Measurements from ENCODE around the gene SOHLH2.

Gene SOHLH2

DNA sequence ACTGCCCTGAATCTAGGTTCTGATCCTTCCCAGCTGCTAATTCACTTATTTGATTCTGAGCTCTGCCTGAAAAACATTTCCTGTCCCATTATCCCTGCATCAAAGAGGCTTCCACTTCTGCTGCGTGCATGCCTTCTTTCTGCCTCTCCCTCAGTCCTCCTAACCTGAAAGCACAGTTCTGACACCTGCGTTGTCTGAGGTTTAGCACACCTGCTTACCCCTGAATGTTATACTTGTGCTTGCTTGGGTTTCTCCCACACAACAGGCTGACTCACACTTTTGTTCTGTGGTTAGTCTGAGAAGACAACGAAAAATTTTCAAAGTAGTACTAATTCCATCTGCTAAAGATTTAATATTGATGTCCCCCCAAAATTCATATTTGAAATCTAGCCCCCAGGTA lies 3.1 kb upstream of the SOHLH2 start:
- no peak for DNase-seq
- ATAC-seq (replicated peaks) = no peak
- Mint-ChIP-seq H3K9me3 (peaks cover 0 to 14% of the 10 kb centered on the region in 2 donors), H3K27ac (no peak overlapping the region), H3K4me1 (ENCODE audit: low read depth in 2 of 2) (no peaks in the 10 kb centered on the region), H3K4me3 (no peak overlapping the region), H3K27me3 (no peaks in the 10 kb centered on the region), H3K36me3 (ENCODE audit: insufficient read depth) (no peaks in the 10 kb centered on the region)

DNA sequence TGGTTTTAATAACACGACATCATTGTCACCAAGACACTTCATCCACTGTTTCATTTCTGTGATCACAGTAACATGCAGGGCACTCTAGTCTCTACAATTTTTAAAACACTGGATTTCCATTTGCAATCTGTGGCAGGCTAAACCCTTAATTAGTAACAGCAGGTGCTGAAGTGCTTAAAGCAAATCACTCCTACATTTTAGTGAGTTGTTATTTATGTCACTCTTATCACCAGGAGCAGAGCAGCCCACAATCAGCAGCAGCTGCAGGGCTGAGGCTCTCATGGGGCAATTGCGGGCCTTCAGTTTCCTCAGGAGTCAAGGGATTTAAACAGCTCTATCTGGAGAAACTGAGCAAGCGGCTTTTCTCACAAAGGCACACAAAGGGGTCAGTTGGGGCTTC lies 1.6 kb downstream of the SOHLH2 start:
- H3K4me3 Mint-ChIP-seq = no peak overlapping the region
- H3K27ac Mint-ChIP-seq = no peak overlapping the region
- peaks cover 6 to 14% of the 10 kb centered on the region in 2 donors for H3K9me3 Mint-ChIP-seq
- ATAC-seq (replicated peaks) (no peak), DNase-seq (no peak)
- no peaks in the 10 kb centered on the region for H3K36me3 Mint-ChIP-seq (ENCODE audit: insufficient read depth)
- no peaks in the 10 kb centered on the region for H3K27me3 Mint-ChIP-seq
- H3K4me1 Mint-ChIP-seq (ENCODE audit: low read depth in 2 of 2) = no peaks in the 10 kb centered on the region

DNA sequence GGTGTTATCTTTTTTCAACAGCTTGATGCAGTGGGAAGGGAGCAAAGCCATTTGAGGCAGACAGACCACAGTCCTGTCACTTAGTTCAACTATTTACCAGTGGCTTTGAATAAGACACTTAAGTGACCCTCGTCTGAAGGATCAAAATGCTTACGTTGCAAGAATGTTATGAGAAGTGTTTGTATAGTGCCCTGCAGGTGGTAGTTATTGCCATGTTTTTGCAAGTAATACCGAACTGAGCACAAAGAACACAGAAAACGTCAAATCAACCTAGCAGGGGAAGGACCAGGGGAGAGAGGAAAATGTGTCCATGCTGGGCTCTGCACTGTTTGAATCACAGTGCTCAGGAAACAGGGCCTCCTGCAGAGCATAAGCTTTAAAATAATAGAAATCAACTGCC lies 2.8 kb downstream of the SOHLH2 start:
- peaks cover 5 to 14% of the 10 kb centered on the region in 2 donors for H3K9me3 Mint-ChIP-seq
- no peak for DNase-seq
- no peaks in the 10 kb centered on the region for H3K36me3 Mint-ChIP-seq (ENCODE audit: insufficient read depth)

DNA sequence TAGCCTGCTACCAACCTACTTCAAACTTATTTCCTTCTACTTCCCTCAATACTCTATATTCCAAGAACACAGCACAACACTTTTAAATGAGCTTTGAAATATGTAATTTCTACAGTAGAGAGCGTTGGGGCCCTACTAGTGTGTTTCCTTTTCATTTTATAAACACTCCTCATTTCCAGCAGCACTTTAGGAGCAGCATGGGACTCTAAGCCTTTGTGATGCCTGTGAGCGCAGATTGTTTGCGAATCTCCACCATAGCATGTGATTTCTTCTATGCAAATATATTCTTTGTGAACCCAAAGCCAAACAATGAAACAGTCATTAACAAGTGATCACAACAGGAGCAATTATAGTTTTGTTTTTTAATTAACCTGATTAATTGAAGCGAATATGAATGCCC lies 3.6 kb downstream of the SOHLH2 start:
- ATAC-seq (replicated peaks) = no peak
- H3K9me3 Mint-ChIP-seq = peaks cover 4 to 14% of the 10 kb centered on the region in 2 donors
- no peaks in the 10 kb centered on the region for H3K36me3 Mint-ChIP-seq (ENCODE audit: insufficient read depth)
- DNase-seq = no peak
- H3K4me3 Mint-ChIP-seq = no peak overlapping the region
- no peaks in the 10 kb centered on the region for H3K4me1 Mint-ChIP-seq (ENCODE audit: low read depth in 2 of 2)
- no peak overlapping the region for H3K27ac Mint-ChIP-seq
- H3K27me3 Mint-ChIP-seq = no peaks in the 10 kb centered on the region

More for the DNA sequence above, 2.8 kb downstream of the SOHLH2 start:
- H3K27ac Mint-ChIP-seq = no peak overlapping the region
- no peak overlapping the region for H3K4me3 Mint-ChIP-seq
- H3K4me1 Mint-ChIP-seq (ENCODE audit: low read depth in 2 of 2) = no peaks in the 10 kb centered on the region
- no peak for ATAC-seq (replicated peaks)
- no peaks in the 10 kb centered on the region for H3K27me3 Mint-ChIP-seq

DNA sequence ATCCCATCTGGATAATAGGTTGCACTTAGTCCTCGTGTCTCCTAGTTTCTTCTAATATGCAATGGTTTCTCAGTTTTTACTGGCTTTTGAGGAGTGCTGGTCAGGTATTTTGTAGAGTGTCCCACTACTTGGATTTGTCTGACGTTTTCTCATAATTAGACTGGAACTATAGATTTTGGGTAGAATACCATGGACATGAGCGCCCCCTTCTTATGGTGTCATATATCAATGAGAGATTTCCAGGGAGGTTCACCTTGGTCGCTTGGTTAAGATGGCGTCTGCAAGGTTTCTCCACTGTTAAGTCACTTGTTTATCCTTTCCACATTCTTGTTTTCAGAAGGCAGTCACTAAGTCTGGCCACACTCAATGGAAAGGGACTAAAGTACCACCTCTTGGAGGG lies 6.7 kb downstream of the SOHLH2 start:
- no peak for DNase-seq
- H3K4me1 Mint-ChIP-seq (ENCODE audit: low read depth in 2 of 2) = no peaks in the 10 kb centered on the region
- H3K9me3 Mint-ChIP-seq = peaks cover 1 to 14% of the 10 kb centered on the region in 2 donors
- H3K36me3 Mint-ChIP-seq (ENCODE audit: insufficient read depth) = no peaks in the 10 kb centered on the region
- H3K27ac Mint-ChIP-seq = no peak overlapping the region
- H3K4me3 Mint-ChIP-seq = no peak overlapping the region
- ATAC-seq (replicated peaks) = no peak
- no peaks in the 10 kb centered on the region for H3K27me3 Mint-ChIP-seq

DNA sequence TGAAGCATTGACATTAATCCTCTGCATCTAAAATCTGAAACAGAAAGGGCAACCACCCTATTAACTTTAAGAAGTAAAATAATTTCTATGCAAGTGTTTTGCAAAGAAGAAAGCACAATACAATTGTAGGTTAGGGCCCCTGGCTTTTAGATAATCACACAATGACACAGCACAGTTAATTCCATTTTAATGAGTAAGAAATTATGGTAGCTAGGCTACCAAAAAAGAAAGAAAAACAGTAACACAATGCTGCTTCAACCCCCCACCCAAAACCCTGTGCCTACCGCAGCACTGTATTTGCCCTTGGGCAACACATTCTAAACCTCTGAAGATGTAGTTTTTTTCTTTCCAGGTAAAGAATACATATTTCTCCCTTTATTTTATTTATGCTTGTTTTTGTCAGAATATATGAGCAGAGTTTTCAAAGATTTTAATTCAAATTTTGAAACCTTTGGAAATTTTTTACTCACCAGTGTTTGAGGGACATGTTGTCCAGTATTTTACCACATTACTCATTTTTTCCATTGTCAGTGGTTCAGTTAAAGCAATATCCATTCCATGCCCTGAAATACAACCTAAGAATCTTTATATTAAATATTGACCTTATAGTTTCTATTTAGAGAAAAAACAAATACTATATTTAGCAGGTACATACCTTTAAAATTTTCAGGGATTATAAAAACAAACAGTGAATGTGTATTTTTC lies 21.1 kb downstream of the SOHLH2 start:
- DNase-seq (no peak), ATAC-seq (replicated peaks) (no peak)
- H3K4me3 Mint-ChIP-seq = no peak overlapping the region
- peaks cover 9 to 10% of the 10 kb centered on the region in 2 donors for H3K9me3 Mint-ChIP-seq
- no peaks in the 10 kb centered on the region for H3K4me1 Mint-ChIP-seq (ENCODE audit: low read depth in 2 of 2)
- H3K36me3 Mint-ChIP-seq (ENCODE audit: insufficient read depth) = no peaks in the 10 kb centered on the region
- H3K27ac Mint-ChIP-seq = no peak overlapping the region
- H3K27me3 Mint-ChIP-seq = no peaks in the 10 kb centered on the region

DNA sequence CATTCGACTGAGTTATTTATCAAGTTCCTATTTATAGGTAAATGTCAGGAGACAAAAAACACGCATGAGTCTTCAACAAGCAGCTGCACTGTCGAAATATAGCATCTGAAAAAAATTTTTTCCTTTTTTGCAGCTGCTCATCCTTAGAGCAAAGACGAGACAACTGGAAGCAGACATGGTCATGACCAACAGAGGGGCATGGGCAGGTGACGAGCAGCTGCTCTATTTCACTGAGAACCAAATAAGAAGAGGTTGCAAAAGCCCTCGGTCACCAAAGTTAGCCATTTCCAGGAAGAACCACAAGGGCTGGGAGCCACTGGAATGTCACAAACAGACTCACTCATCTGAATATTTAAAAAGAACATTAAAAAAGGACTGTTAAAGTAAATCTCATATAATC lies 22.2 kb downstream of the SOHLH2 start:
- Mint-ChIP-seq H3K4me1 (ENCODE audit: low read depth in 2 of 2) (no peaks in the 10 kb centered on the region), H3K27ac (no peak overlapping the region), H3K36me3 (ENCODE audit: insufficient read depth) (no peaks in the 10 kb centered on the region), H3K9me3 (peaks cover 10 to 16% of the 10 kb centered on the region in 2 donors), H3K27me3 (no peaks in the 10 kb centered on the region), H3K4me3 (no peak overlapping the region)
- DNase-seq = no peak
- ATAC-seq (replicated peaks) = no peak

DNA sequence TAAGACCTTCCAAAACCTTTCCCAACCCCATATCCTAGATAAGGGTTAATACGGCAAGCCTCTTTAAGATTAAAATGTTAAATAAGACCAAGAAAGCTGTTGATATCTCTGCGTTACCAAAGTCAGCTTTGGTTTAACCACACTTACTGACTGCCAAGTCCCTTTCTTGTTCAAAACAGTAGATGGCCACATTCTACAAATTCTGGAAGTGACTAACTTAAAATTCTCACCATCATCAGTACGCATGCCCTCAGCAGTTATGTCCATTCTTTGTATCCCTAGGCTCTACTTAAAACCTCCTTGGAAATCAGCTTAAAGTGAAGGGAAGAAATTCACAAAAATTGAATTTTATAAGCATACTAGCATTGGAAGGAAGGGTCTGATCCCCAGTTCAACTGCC lies 23.6 kb downstream of the SOHLH2 start:
- H3K27ac Mint-ChIP-seq = no peak overlapping the region
- H3K4me1 Mint-ChIP-seq (ENCODE audit: low read depth in 2 of 2) = no peaks in the 10 kb centered on the region
- peaks cover 11 to 16% of the 10 kb centered on the region in 2 donors for H3K9me3 Mint-ChIP-seq
- H3K27me3 Mint-ChIP-seq = no peaks in the 10 kb centered on the region
- no peaks in the 10 kb centered on the region for H3K36me3 Mint-ChIP-seq (ENCODE audit: insufficient read depth)
- H3K4me3 Mint-ChIP-seq = no peak overlapping the region
- ATAC-seq (replicated peaks) (no peak), DNase-seq (no peak)

DNA sequence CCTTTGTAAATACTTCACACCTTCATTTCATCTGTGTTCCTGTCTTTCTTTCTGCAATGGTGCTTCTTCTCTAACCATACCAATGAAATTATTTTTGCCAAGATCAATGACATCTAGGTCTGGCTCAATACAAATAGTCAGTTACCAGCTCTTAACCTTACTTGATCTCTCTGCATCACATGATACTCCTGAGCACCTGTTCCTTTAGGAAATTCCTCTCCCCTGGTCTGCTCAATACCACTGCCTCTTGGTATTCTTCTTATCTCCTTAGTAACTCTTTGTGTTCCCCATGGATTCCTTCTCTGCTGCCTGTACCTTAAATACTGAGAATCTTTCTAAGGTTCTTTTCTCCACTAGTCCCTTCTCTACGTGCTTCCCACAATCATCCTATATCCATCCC lies 25.9 kb downstream of the SOHLH2 start:
- H3K27ac Mint-ChIP-seq = no peak overlapping the region
- ATAC-seq (replicated peaks) = no peak
- no peaks in the 10 kb centered on the region for H3K4me1 Mint-ChIP-seq (ENCODE audit: low read depth in 2 of 2)
- H3K4me3 Mint-ChIP-seq = no peak overlapping the region
- H3K36me3 Mint-ChIP-seq (ENCODE audit: insufficient read depth) = no peaks in the 10 kb centered on the region
- no peaks in the 10 kb centered on the region for H3K27me3 Mint-ChIP-seq
- DNase-seq = no peak
- peaks cover 7 to 11% of the 10 kb centered on the region in 2 donors for H3K9me3 Mint-ChIP-seq

DNA sequence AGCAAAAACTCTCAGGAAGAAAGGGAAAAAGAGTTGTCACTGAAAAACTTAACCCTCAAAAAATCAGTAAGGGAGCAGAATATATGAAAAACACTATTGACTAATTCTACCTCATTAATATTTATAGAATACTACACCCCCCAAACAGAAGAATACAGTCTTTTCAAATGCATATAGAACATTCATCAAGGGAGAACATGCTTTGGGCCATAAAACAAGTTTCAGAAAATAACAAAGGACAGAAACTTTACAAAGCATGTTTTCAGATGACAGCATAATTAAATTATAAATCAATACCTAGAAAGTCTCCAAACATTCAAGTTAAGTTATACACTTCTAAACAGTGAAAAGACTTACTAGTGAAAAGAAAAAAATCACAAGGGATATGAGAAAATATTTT lies 30.5 kb downstream of the SOHLH2 start:
- Mint-ChIP-seq H3K27ac (no peak overlapping the region), H3K27me3 (no peaks in the 10 kb centered on the region), H3K4me1 (ENCODE audit: low read depth in 2 of 2) (no peaks in the 10 kb centered on the region), H3K4me3 (no peak overlapping the region), H3K9me3 (peaks cover 5 to 7% of the 10 kb centered on the region in 2 donors), H3K36me3 (ENCODE audit: insufficient read depth) (no peaks in the 10 kb centered on the region)
- DNase-seq = no peak
- no peak for ATAC-seq (replicated peaks)

DNA sequence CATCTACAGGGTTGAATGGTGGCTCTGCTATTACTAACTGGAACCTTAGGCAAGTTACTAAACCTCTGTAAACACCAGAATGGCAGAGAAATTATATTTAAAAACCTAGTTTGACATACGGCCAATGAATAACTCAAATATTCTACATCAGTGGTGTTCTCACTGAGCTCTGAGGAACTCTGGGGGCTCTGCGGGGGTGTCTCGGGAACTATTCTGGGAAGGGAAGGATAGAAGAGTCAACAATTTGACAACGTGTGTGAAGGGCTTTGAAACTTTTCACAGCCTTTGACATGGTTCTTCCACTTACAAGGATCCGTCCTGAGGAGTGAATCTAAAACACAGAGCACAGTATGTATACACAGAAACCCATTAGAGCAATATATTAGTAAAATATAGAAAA lies 38.7 kb downstream of the SOHLH2 start:
- DNase-seq (no peak), ATAC-seq (replicated peaks) (no peak)
- Mint-ChIP-seq H3K27me3 (no peaks in the 10 kb centered on the region), H3K9me3 (peaks cover 0 to 5% of the 10 kb centered on the region in 2 donors), H3K36me3 (ENCODE audit: insufficient read depth) (no peaks in the 10 kb centered on the region), H3K27ac (no peak overlapping the region), H3K4me1 (ENCODE audit: low read depth in 2 of 2) (no peaks in the 10 kb centered on the region), H3K4me3 (no peak overlapping the region)

DNA sequence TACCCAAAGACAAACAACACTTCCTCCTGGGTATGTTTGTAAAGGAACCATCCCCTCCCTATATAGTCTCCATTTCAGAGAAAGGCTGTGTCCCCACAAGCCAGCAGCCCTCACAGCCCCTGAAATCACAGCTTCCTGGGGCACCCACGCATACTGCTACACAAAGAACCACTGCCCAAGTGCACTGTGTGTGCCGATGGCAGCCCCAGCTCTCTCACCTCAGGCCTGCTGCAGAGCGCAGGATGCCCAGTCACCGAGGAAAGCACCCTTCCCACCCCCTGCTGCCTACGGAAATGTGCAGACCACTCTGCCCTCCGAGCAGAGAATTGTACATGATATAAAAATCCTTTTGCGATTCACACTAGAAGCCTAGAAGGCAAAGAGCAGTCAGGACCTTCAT lies 39.4 kb downstream of the SOHLH2 start:
- Mint-ChIP-seq H3K27me3 (no peaks in the 10 kb centered on the region), H3K27ac (no peak overlapping the region), H3K36me3 (ENCODE audit: insufficient read depth) (no peaks in the 10 kb centered on the region), H3K4me3 (no peak overlapping the region), H3K9me3 (peaks cover 0 to 5% of the 10 kb centered on the region in 2 donors), H3K4me1 (ENCODE audit: low read depth in 2 of 2) (no peaks in the 10 kb centered on the region)
- DNase-seq = no peak
- ATAC-seq (replicated peaks) = no peak

DNA sequence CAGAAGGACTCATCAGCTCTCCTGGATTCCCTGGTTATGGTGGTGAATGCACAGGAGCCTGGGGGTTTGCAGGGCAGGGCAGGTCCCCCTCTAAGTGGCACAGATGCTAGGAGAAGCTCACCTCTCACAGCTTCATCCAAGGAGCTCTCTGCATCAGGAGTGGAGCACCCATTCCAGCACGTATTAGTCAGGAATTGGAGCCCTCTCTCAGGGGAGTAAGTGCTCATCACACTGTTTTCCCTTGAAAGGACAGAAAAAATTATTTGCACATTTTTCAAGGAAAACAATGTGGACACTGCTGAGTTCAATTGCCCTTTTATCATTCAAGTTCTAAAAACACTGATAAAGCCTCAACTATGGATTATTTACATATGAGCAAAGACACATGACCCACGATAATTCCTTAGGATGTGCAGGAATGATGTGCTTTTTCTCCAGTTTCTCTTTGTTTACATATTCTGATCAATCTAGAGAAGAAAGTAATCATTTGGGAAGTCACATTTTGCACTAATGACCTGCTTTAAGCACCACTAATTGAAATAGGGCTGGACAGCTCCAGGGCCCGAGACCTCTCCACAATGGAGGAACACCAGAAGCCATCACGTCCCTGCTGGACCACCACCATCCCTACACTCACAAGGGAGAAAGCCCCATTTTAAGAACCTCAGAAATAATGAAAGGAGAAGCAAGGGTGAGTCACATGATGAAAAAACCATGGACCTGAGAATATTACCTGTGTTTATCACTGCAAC lies 40.6 kb downstream of the SOHLH2 start:
- Mint-ChIP-seq H3K36me3 (ENCODE audit: insufficient read depth) (no peaks in the 10 kb centered on the region), H3K4me3 (no peak overlapping the region), H3K27ac (no peak overlapping the region), H3K4me1 (ENCODE audit: low read depth in 2 of 2) (no peaks in the 10 kb centered on the region), H3K9me3 (peaks cover 0 to 5% of the 10 kb centered on the region in 2 donors), H3K27me3 (no peaks in the 10 kb centered on the region)
- no peak for ATAC-seq (replicated peaks)
- DNase-seq = no peak

DNA sequence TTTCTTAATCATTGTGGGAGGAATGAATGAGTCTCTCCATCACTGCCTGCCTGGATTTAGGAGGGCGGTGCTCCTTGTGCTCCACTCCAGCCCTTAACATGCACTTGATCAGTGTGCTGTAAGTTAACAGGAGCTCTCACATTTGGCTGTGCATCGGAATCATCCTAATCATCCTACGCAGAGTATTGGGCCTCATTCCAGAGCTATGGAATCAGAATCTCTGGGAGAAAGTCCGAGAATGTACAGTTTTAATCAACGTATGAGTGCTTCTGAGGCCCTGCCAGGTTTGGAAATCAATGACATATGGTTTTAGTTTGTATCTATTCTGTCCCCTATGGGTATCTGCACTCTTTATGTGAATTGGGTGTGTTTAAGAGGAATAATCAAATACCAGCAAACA lies 48.3 kb downstream of the SOHLH2 start:
- Mint-ChIP-seq H3K27ac (no peak overlapping the region), H3K36me3 (ENCODE audit: insufficient read depth) (no peaks in the 10 kb centered on the region), H3K9me3 (peaks cover 9 to 13% of the 10 kb centered on the region in 2 donors), H3K27me3 (no peaks in the 10 kb centered on the region), H3K4me1 (ENCODE audit: low read depth in 2 of 2) (no peaks in the 10 kb centered on the region), H3K4me3 (no peak overlapping the region)
- ATAC-seq (replicated peaks) (no peak), DNase-seq (no peak)
